IPS DF 19.7 (cell line): Measurements from ENCODE around the gene GRSF1.
"Not testable (repeated sequence)": the region's sequence is repeated elsewhere in the genome, so short reads cannot be mapped to it uniquely, and the experiment has no call there.

ENCODE experiments used
- DNase-seq: peaks from one replicate; pipeline ENCODE4 v3.0.0-alpha.2; 2013; ENCODE audit warnings: low read depth, low spot score

Gene GRSF1, protein sequence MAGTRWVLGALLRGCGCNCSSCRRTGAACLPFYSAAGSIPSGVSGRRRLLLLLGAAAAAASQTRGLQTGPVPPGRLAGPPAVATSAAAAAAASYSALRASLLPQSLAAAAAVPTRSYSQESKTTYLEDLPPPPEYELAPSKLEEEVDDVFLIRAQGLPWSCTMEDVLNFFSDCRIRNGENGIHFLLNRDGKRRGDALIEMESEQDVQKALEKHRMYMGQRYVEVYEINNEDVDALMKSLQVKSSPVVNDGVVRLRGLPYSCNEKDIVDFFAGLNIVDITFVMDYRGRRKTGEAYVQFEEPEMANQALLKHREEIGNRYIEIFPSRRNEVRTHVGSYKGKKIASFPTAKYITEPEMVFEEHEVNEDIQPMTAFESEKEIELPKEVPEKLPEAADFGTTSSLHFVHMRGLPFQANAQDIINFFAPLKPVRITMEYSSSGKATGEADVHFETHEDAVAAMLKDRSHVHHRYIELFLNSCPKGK

DNA sequence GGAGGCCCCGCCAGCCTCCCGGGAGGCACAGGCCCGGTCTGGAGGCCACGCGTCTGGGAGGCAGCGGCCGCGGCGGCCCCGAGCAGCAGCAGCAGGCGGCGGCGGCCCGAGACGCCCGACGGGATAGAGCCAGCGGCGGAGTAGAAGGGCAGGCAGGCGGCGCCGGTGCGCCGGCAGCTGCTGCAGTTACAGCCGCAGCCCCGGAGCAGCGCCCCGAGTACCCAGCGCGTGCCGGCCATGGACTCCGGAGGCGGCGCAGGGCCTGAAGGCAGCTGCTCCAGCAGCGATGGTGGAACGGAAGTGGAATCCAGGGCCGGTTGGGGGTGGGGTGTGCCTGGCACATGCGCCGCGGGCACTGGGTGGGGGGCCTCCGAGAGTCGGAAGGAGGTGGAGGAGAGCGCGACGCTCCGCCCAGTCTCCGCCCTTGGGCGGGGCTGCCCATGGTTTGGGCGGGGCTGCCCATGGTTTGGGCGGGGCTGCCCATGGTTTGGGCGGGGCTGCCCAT lies at the start of gene GRSF1:
GRSF1 (minus strand) TSS at position 302 of the 505 bp plus-strand sequence; CDS start at position 239, 63 bp downstream.
- DNase-seq = peak; percentile 56

DNA sequence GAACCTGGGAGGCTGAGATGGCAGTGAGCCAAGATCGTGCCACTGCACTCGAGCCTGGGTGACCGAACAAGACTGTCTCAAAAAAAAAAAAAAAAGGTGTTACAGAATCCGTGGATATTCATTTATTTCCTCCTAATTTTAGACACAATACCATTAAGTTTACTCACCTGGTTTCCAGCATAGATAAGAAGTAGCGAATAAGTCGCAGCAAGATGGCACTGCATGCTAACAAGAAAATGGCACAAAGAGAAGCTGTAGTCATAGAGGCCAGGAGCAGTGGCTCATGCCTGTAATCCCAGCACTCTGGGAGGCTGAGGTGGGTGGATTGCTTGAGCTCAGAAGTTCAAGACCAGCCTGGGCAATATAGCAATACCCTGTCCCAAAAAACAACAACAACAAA lies 45.5 kb upstream of the GRSF1 start:
- no peak for DNase-seq

- DNase-seq = no peak
Observed at GRCh38 chr4:70880739-70881138, 41.0 kb upstream of the GRSF1 start.

DNA sequence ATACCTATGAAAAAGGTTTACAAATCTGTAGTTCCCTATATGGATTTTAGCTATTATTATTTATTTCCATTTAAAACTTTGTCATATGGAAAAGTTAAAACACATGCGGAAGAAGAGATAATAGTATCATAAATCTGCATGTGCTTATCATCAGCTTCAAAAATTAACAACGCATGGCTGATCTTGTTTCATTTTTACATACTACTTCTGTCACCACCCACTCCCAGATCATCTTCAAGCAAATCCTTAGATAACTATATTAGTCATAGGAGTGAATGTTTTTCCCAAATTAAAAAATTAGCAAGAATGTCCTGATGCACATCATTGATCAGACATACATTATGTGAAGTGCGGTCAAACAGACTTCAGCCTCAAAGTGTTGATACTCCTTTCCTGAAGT lies 37.9 kb upstream of the GRSF1 start:
- no peak for DNase-seq

- no peak for DNase-seq
Observed at GRCh38 chr4:70874268-70875156, 34.8 kb upstream of the GRSF1 start.

DNA sequence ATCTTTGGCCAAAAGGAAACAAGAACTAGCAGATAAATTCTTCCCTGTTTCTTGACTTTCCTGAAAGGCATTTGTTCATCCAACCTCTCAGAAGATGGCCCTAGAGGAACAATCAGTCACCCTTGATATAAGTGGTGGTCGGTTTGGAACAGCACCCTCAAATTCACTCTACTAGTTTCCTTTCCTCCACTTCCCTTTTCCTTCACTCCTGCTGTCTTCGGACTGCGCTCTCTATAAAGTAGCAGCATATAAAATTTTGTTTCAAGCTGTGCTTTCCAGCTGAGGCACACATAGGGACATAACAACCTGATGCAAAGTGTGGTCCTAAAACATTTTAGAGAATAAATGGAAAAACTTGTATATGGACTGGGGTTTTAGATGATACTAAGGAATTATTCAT lies 33.5 kb upstream of the GRSF1 start:
- DNase-seq = no peak

- DNase-seq = peak; percentile 76
Observed at GRCh38 chr4:70868778-70869177, 29.1 kb upstream of the GRSF1 start.

DNA sequence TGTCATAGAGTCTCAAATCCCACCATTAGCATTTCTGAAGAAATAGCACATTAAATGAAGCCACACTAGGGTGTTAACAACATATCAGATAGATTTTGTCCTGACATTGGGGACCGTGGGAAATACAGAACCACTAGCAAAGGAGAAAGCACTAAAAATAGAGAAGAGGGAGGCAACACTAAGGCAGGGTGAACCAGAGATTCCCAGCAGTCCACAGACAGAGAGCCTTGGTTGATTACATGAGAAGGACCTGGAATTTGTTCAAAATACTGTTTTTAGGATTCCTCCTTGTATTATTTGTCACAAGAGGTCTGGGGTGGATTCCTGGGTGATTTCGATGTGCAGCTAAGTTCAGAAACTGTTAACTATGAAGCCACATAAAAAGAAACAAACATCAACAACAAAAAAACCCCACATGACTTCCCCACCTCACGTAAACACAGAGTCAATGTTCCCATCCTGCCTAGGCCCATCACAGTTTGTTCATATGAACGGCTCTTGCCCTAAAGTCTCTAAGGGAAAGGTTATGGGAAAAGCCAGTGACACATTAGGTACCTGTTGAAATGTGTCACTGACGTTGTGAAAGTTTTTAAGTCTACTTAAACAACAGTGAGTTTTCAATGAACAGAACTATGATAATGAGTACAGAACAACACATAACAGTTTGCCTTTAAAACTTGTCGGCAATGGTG lies 23.6 kb upstream of the GRSF1 start:
- DNase-seq = no peak

DNA sequence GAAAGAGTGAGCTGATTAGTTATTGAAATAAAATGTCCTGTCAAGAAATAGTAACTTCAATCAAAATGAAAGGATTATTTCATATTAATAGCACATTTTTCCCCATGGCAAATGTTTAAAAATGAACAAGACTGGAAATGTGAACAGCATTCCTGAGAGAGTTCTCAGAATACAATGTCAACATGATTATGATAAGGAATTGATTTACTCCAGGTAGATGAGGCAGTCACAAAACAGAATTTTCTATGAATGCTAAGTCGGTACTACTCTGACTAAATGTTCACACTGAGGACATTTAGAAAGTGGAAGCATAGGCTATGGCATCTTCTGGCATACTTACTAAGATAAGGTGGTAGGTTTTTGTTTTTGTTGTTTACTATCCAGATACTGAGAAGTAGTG lies 19.4 kb upstream of the GRSF1 start:
- DNase-seq = no peak

DNA sequence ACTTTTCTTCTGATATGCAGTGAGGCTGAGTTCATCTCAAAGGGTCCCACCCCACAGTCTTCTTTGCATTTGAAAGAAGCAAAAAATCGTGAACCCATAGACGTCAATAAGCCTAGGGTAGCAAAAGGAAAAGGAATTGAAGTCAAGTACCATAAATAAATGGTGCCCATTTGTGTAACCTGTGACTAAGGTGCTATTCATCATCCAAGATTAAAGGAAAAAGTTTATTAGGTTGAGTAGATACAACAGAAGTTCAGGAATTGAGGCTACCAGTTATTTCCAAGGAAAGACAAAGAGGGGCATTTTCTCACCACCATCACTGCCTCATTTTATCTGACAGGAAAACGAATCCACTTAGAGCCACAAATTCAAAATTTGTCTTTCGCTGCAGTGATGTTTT lies 18.8 kb upstream of the GRSF1 start:
- DNase-seq = no peak

DNA sequence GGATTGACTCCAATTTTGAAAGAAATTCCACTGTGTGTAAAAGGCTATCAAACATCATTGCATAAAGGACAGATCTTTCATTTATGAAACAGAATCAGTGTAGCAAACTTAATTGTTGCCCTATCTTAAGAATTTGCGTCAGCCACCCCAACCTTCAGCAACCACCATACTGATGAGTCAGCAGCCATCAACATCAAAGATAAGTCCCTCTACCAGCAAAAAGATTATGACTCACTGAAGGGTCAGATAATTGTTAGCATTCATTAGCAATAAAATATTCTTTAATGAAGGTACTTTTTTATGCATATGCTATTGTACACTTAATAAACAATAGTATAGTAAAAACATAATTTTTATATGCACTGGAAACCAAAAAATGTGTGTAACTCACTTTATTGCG lies 15.8 kb upstream of the GRSF1 start:
- DNase-seq = no peak

GRCh38 chr4:70849291-70849690 lies 9.6 kb upstream of the GRSF1 start:
- no peak for DNase-seq

GRCh38 chr4:70844180-70844579 lies 4.5 kb upstream of the GRSF1 start:
- DNase-seq = no peak

DNA sequence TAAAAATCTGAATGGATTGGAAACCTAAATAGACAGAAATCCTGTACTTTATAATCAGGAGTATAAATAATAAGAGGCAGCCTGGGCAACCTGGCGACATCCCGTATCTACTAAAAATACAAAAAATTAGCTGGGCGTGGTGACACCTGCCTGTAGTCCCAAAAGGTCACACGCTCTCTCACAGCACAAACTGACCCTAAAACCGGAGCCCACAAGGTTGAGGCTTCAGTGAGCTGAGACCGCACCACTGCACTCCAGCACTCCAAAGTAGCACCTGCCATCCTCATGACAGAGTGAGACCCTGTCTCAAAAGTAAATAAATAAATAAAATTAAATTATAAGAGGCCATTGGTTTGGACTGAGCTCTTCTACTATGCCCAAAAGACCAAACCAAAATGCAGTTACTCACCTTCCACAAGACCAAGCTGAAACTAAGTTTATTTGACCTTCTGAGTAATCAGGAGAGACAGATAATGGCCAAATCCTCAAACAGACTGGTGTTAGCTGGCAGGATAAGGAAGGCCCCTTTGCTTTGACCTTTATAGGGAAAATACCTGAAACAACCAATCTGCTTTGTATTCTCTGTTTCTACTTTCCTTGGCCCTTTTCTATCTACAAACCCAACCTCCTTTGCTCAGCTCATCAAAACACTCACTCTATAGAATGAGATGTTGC lies 3.2 kb upstream of the GRSF1 start:
- no peak for DNase-seq

- DNase-seq = no peak
Observed at GRCh38 chr4:70841951-70842350, 2.3 kb upstream of the GRSF1 start.

DNA sequence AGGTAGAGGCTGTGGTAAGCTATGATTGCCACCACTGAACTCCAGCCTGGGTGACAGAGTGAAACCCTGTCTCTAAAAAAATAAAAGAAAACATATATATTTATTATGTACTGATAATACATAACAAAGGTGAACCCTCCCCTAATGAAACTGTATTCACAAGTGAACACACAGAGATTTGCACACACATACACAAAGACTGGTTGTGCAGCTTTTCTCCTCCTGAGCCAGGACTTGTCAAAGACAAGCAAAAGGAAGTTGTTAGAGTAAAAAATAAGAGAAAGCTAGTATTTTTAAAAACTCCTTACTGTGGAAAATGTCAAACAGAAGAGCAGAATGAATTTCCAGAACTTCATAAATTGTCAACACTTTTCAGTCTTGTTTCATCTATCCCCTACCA lies 1.5 kb upstream of the GRSF1 start:
- no peak for DNase-seq

DNA sequence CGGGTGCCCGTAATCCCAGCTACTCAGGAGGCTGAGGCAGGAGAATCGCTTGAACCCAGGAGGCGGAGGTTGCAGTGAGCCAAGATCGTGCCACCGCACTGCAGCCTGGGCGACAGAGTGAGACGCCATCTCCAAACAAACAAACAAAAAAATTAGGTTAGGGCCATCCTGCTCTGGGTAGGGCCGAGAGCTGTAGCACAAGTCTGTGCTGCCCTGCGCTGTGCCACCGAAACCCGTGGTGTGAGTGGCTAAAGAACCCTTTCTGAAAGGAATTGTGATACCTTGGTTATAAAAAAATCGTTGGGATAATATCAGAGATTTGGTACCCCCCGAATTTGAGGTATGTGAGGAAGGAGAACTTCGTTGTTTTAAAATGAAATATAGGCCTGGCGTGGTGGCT lies 941 bp upstream of the GRSF1 start:
- not testable (repeated sequence) for DNase-seq

DNA sequence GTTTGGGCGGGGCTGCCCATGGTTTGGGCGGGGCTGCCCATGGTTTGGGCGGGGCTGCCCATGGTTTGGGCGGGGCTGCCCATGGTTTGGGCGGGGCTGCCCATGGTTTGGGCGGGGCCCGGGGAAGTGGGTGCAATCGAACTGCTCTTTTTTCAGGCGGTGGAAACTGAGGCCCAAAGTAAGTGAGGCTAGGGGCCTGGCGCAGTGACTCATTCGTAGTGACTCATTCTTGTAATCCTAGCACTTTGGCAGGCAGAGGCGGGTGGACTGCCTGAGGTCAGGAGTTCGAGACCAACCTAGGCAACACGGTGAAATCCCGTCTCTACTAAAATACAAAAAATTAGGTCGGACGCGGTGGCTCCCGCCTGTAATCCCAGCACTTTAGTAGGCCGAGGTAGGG lies 447 bp upstream of the GRSF1 start:
- DNase-seq = peak; percentile 45

DNA sequence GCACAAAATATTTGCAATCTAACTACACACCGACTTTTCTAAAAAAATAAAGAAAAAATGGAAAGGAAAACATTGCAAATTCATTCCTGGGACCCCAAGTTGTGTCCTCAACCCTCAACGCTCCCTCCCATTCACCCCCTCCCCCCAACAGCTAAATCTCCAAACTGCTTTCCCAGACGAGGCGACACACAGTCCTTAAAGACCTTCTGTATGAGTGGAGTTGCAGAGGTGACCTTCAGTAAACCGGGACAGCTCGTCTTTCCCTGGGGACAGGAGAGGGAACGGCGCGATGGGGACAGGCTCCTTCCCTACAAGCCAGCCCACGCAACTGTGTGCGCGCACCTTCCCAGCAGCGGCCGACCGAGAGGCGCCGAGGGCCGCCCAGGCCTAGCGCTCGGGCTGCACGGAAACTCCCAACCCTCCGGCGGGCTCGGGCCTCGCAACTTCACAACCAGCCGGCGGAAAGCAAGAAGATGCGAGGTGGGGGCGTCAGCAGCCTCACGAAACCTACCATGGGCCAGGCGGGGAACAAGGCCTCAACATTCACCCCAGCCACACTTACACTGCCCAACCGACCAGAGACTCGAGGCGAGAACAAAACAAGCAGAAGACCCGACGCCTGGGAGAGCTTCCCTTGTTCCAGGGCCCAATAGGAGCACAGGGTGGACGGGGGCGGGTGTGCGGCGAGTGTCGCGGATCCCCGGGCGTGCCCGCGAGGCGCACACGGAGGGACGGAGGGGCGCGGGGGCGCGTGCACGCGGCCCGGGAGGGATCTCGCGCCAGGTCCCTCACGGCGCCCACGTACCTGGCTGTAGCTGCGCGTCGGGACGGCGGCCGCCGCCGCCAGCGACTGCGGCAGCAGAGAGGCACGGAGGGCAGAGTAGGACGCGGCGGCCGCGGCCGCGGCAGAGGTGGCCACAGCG lies 763 bp downstream of the GRSF1 start:
- no peak for DNase-seq

DNA sequence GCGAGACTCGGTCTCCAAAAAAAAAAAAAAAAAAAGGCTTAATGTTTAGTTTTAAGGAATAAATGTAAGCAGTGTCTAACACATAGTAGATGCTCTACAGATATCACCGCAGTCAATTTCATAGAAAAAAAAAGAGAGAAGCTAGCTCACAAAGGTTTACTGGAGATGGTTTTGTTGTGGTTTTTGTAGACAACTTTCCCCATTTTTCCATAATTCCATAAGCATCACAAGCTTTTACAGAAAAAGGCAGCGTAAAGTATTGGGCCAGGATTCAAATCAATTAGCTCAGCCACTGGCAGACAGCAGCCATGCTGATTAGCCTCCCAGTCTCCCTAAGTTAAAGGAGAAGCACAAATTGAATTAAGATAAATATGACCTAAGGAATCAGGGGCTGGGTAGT lies 1.5 kb downstream of the GRSF1 start:
- DNase-seq = no peak
